DMS 273 treated with DMSO at 0.1 percent for 48 hours (cell line): ENCODE results near the gene GALNT9.
"Not testable (repeated sequence)": the region's sequence is repeated elsewhere in the genome, so short reads cannot be mapped to it uniquely, and the experiment has no call there.

ENCODE experiments used
- DNase-seq: peaks from one replicate; lab custom pipeline; 2025; lab: John Stamatoyannopoulos, UW

GALNT9 gene

DNA sequence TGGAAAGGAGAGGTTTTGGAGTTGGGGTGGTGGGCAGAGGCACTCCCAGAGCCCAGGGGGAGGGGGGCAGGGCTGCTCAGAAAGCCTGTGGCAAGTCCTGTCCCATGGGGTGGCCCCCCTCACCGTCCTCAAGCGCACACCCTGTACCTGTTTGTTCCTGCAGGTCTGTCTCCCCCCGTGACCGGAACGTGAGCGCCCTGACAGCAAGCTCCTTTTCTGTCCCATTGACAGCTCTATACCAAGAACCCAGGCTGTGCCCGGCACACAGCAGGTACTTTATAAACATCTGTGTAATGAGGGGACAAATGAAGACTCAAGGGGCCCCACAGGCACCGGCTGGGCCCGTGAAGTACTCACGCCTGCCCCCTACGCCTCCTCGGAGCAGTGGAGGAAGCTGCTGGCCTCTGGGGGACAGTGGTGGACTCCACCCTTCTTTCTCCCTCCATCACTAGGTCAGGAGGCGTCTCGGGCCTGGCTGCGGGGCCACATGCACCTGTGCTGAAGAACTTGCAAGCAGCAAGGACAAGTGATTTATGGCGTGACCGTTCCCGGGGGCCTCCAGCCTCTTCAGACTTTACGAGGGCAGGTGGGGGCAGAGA, 65.8 kb downstream of the GALNT9 start:
- DNase-seq, result no peak

DNA sequence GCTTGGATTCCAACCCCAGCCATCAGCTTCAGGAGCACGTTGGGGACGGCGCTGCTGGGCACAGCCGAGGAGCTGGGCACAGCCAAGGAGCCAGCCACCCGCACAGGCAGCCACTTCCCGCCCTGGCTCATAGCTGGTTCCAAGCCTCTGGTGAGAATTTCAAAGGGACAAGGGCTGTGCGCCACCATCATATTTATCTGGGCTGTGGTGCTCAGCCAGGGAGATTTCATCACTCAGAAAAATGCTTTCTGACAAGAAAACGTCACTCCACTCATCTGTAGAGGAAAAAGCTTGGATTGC, 66.4 kb downstream of the GALNT9 start:
- no peak for DNase-seq

DNA sequence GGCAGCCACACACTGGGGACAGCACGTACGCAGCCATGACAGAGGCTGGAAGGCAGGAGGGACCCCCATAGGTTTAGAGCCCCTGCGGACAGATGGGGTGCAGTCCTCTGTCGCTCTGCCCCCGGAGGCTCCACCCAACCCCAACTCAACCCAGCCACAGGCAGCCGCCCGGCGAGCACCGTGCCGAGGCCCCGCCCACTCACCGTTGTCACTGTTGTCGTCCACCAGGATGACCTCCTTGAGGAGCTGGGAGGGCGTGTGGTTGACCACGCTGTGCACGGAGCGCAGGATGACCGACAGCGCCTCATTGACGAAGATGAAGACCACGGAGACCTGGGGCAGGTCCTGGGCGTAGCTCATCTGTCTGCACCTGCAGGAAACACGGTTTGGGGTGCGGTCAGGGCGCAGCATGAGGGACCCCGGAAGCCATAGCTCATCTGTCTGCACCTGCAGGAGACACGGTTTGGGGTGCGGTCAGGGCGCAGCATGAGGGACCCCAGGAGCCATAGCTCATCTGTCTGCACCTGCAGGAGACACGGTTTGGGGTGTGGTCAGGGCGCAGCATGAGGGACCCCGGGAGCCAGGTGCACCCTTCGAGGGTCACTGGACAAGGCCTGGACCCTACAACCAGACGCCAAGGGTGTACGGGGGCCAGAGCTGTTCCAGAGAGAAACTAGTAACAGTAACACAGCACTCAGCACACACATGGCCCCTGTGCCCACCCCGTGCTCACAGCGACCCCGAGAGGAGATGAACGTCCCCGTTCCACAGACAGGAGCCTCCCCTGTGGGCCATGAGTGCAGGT, 66.9 kb downstream of the GALNT9 start:
- DNase-seq, result no peak

DNA sequence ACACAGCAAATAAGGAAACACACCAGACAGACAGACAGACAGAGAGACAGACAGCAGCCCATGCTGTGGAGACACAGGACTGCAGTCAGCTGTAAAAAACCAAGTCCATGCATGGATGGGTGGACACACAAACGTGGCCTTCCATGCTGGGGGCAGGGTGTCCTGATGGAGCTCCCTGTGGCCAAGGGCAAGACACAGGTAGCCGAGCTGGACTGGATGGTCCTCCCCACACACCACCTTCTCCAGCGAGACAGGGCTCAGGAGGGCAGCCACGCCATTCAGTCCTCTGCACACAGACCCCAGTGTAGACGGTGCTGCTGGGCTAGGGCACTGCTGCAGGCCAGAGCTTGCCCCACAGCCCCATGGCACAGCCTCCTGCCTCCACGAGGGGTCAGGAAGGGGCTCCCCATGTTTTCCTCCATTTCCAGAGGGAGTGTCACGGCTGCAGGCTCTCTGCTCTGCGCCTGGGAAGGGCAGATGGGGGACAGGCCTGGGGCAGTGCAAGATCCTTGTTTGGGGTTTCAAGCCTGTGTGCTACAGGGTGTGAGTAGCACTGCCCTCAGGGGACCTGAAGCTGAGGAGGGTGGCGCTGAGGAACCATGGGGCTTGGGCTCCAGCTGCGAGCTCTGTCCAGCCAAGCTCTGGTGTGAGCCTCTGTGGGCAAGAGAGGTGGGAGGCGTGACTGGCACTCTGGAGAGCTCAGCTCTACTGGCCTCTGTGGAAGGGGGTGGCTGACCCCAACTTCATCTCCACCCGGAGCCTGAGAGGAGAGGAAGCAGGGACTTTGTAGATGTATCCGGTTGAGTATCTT, 67.9 kb downstream of the GALNT9 start:
- no peak for DNase-seq

DNA sequence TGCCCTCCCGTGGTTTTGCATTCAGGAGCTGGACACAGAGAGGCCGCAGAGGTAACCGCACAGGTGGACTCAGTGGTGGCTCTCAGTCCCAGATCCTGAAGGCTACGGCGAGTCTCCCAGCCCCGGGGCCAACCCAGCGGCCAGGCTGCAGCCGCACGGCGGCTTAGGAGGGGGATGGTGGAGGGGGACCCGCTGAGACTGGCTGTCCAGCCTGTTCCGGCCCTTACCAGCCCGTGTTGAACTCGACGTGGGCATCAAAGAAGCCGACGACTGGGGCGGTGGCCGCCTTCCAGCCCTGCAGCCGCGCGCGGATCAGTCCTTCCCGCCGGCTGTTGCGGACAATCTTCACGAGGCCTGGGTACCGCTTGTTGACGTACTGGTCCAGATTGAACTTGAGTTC, 68.7 kb downstream of the GALNT9 start:
- no peak for DNase-seq

DNA sequence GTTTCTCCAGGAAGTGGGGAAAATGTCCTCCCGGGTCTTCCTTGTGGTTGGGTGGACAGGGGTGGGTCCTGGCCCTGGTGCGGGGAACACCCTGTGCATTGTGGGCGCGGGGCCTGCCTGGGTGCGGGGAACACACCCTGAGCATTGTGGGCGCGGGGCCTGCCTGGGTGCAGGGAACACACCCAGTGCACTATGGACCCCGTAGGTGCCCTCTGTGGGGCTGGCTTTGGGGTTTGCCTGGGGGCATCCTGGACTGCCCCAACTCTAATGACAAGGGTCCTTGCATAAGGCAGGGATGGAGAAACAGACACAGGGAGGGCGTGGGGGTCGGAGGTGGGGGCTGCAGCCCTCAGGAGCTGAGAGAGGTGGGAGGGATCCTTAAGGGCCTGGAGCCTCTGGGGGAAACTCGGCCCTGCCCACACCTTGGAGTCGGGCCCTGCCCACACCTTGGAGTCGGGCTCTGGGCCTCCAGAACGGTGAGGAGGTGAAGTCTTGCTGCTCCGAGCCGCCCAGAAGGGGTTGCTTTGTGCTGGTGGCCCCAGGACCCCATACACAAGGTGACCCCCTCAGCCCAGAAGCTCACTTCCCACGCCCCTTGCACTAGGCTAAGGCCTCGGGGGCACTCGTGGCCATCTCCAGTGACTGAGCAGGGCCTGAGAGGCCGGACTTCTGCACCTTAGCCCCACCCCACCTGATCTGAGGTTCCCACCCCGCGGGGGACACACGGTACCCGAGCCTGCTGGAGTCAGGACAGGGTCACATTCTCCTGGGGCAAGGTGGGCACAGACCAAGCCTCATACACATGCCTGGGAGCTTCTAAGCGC, 69.3 kb downstream of the GALNT9 start:
- DNase-seq, result no peak

DNA sequence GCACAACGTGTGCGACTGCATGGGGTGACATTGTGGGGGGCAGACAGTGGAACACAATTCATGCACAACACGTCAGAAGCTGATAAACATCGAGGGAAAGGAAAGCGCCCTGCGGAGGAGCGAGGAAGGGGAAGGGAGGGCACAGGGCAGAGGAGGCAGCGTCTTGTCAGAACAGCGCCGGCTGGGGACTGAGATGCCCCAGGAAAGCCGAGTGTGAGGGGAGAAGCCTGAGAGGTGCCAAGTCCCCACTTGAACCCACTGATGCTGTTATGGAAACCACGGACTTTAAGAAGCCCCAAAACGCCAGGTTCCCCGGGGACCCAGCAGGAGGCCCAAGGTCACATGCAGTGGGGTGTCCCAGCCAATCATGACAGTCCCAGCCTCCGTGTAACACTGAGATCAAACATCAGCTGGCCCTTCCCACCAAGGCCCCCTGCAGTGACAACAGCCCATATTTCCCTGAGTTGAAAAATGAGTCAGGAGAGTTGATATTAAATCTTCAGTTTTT, 70.0 kb downstream of the GALNT9 start:
- DNase-seq, result no peak

DNA sequence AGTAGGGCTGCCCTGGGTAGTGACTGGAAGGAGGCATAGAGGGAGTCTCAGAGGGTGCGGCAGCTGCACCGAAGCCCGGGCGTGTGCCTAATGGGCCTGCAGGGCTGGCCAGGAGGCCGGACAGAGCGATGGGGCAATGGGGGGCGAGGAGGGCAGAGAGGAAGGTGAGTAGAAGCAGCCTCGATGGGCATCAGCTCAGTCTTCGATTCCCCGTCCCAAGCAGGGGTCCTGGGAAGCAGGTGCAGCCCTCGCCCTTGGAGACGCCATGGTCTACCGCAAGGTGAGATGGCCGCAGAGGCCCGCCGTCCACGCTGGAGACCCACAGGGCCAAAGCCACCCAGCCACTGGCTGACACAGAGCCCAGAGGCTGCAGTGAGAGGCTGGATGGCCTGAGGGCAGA, 70.8 kb downstream of the GALNT9 start:
- DNase-seq, result no peak

DNA sequence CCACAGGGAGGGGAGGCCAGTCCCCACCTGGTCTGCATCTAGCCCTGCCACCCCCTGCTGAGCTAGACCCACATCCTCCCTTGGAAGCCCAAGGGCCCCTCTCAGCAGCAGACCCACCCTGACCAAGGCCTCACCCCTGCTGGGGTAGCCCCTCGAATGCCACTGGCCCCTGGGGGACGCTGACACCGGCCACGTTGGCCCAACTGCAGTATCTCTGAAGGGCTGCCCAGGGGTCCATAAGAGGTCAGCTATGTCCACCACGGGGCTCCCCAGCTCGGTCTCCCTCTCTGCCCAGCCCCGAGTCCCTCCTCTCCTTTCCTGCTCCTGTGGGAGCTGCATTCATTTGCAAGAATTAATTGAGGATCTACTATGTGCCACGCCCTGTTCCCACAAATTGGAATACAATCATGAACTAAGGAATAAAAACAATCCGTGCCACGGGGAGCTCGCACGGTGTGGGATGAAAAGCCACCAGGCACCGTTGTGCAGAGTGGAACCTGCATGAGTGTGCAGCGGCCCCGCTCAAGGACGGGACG, 71.4 kb downstream of the GALNT9 start:
- no peak for DNase-seq

DNA sequence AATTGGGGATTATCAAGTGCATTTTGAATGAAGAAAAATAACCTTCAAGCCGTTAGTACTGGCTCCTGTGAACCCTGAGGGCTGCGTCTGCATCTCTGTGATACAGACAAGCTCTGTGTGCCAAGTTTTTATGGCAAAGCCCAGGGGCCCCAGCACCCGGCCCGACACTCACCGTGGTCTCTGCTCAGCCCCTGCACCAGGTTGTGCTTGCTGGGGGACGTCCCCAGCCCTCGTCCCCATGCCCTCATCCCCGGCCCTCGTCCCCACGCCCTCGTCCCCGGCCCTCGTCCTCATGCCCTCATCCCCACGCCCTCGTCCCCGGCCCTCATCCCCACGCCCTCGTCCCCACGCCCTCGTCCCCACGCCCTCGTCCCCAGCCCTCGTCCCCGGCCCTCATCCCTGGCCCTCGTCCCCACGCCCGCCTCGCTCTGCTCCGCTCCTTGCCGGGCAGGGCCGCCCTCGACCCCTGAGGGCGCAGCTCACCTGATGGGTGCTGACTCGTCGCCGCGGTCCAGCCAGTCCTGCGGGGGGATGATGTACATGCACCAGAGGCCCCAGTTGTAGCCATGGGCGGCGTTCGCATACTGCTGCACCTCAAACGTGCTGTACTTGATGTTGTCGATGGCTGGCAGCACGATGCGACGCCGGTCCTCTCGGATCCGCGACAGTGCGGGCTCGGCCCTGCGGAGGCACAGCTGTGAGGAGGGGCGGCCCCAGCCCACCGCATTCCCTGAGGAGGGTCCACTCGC, 72.0 kb downstream of the GALNT9 start:
- DNase-seq, result no peak

DNA sequence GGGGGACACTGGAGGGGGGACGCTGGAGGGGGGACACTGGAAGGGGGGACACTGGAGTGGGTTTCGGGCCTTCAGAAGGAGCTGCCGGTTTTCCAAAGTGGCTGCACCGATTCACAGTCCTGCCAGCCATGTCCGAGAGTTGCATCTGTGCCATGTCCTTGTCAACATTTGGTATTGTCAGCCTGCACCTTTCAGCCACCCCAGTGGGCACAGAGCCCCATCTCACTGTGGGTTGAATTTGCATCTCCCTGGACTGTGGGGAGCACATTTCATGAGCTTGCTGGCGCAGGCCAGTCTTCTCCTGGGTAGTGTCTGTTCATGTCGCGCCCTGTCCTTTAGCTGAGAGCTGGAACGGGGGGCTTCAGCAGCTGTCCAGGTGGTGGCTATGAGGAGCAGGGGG, 72.7 kb downstream of the GALNT9 start:
- no peak for DNase-seq

DNA sequence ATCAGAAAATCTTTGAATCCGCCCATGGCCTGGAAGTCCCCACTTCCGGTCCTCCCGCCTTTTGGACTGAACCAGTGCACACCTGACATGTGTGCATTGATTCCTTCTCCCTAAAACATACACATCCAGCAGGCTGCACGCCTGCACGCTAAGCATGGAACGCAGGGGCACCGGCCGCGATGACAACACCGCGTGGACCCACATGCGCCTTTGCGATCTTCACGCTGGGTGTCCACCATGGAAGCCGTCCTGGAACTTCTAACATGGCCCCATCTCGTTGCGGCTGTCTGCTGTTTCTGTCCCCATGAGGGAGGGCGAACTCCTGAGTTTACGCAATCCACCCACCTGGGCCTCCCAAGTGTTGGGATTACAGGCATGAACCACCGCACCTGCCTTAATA, 73.7 kb downstream of the GALNT9 start:
- DNase-seq, result no peak

DNA sequence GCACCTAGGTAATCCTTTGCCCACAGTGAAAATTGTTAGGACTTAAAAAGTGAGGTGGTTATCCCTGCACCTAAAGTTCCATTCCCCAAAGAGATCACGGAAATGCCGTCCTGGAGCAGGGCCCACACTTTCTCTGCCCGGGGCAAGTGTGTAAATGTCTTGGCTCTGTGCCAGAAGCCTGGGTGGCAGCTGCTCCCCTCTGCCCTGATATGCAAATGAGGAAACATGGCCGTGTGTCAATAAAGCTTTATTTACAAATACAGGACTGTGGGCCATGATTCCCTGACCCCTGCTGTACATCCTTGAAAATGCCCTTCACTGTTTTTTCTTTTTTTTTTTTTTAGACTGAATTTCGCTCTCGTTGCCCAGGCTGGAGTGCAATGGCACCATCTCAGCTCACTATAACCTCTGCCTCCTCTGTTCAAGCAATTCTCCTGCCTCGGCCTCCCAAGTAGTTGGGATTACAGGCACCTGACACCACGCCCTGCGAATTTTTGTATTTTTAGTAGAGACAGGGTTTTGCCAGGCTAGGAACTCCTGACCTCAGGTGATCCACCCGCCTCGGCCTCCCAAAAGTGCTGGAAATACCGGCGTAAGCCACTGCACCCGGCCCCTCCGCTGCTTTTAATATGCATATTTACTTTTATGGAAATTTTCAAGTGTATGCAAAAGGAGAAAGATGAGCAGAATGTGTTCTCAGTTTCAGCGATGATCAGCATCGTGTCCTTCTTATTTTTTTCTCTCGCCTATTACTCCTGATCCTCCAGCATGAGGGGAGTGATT, 75.5 kb downstream of the GALNT9 start:
- no peak for DNase-seq

DNA sequence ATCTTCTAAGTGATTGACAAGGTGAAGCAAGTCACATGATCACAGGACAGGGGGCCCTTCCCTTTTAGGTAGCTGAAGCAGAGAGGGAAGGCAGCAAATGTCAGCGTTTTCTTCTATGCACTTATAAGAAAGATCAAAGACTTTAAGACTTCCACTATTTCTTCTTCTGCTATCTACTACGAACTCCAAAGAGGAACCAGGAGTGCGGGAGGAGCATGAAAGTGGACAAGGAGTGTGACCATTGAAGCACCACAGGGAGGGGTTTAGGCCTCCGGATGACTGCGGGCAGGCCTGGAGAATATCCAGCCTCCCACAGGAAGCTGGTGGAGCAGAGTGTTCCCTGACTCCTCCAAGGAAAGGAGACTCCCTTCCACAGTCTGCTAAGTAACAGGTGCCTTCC, 76.4 kb downstream of the GALNT9 start:
- not testable (repeated sequence) for DNase-seq

DNA sequence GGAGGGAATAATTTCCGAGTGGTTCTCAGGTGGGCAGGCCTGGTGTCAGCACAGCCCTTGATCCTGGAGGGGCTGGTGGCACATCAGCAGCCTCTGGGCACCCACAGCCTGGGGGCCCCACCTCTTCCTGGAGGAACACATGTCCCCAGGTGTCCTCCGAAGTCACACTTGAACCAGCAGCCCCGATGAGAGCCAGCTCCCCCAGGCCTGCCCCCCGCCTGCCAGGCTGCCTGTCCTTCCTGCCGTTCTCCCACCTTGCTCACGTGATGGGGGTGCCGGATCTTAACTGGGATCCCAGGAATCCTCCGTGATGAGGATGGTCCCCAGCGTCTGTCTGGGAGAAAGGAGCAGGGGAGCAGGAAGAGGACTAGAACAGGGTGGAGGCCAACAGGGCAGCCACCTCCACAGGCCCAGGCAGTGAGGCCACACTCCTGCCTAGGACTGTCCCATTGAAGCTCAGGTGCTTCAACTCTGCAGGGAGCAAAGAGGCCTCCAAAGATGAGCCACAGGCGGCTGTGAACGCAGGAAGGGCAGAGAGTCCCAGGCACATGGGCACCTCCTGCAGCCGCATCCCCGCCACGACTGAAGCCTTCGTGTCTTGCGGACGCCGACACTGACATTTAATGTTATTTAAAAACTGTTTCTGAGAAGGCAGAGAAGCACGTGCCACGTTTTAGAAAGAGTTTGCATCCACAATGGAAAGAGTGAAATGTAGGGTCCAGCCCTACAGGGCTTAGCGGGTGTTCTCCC, 77.5 kb downstream of the GALNT9 start:
- no peak for DNase-seq

DNA sequence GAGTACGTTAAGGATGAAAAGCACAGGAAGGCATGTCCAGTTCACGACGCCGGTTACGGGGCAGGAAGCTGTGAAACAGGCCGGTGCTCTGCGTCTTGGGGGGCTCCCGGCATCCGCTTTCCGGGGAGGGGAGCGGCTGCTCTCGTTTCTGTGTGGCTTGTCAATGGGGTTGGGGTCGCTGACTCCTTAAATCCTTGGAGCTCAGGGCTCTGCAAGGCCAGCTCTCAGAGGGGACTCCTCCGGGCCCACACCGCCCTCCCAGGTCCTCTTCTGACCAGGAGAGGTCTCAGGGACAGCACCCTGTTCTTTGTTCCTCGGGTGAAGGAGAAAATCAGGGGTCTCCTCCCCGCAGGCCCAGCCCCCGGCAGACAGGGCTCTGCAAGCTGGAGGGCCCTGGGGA, 78.1 kb downstream of the GALNT9 start:
- DNase-seq, result no peak

DNA sequence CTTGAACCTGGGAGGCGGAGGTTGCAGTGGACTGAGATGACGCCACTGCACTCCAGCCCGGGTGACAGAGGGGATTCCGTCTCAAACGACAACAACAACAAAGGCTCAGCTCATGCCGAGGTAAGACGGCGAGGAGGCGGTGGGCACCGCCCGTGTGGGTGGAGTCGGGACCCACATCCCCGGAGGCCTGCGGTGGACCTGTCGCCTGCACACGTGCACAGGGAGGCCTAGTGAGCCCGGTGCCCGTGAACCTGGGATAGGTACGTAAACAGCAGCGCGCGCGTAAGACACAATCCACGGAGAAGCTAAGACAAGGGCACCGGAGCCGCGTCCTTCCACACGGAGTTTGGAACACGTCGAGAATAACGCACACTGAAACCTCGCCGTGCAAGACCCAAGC, 78.7 kb downstream of the GALNT9 start:
- DNase-seq, result no peak

DNA sequence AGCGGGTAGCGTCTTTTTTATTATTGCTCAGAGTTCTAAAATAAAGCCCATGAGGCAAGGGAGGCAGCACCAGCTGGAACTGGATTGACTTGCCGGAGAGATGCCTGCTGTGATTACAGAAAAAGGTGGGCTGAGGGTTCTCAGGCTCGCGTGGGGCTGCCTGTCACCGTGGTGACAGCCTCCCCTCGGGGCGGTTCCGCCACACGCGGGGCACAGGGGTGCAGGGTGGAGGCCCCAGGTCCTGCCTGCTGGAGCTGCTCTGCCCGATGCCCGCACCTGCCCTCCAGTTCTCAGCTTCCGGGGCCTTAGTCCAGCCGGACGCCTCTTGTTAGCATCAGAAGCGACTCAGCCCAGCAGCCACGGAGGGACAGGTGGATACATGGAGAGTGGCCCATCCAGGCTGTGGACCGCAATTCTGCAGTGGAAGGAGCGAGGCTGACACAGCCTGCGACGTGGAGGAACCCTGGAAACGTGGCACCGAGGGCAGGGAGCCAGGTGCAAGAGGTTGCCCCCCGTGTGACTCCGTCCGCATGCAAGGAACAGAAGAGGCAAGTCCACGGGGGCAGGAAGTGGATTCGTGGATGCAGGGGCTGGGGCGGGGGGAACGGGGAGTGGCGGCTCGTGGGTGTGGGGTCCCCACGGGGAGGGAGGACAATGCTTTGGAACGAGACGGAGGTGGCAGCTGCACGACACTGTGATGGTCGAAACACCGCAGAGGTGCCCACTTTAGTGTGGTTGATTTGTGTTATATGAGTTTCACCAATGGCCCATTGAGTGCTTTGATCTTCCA, 79.5 kb downstream of the GALNT9 start:
- DNase-seq, result no peak
